HUES64 (cell line): ENCODE results near the gene DCLK2.
"Not testable (repeated sequence)": the region's sequence is repeated elsewhere in the genome, so short reads cannot be mapped to it uniquely, and the experiment has no call there.

Experiments used
- H3K27ac ChIP-seq: 2 replicates; pipeline ENCODE4 v1.7.0; 2013; ENCODE audit warnings: low read depth, low read length, inconsistent platforms
- H3K27me3 ChIP-seq: 2 replicates; pipeline ENCODE4 v1.6.1; 2013; ENCODE audit warnings: mild to moderate bottlenecking, low read length; ENCODE audit not compliant: insufficient read depth
- H3K36me3 ChIP-seq: 2 replicates; pipeline ENCODE4 v1.6.1; 2013; ENCODE audit warnings: mild to moderate bottlenecking, low read length; ENCODE audit not compliant: insufficient read depth
- H3K4me1 ChIP-seq: 2 replicates; pipeline ENCODE4 v1.6.1; 2013; ENCODE audit warnings: mild to moderate bottlenecking, low read length, moderate library complexity; ENCODE audit not compliant: insufficient read depth
- H3K4me3 ChIP-seq: 2 replicates; pipeline ENCODE4 v1.5.1; 2013; ENCODE audit warnings: mild to moderate bottlenecking, low read length, moderate library complexity
- H3K9ac ChIP-seq: 2 replicates; pipeline ENCODE4 v1.6.1; 2013; ENCODE audit warnings: mild to moderate bottlenecking, low read depth, low read length
- H3K9me3 ChIP-seq: 2 replicates; pipeline ENCODE4 v1.6.1; 2013; ENCODE audit warnings: low read depth, low read length; ENCODE audit not compliant: insufficient read depth
- WGBS: fragments of 150-250, 120-280 bp; methylation state at CpG from one replicate; pipeline ENCODE4 v1.1.7; 2013; ENCODE audit warnings: missing lambda C conversion rate; 5-methylcytosine and 5-hydroxymethylcytosine counted together

Gene DCLK2

GRCh38 chr4:150155391-150155790 lies 77.1 kb downstream of the DCLK2 start:
- Histone ChIP-seq H3K27me3 (no peaks in the 10 kb centered on the region), H3K36me3 (no peaks in the 10 kb centered on the region), H3K4me3 (no peak overlapping the region), H3K9me3 (no peaks in the 10 kb centered on the region), H3K9ac (no peak overlapping the region), H3K4me1 (0 out of 2 replicates have a peak, but pooled peaks cover 3% of the 10 kb centered on the region), H3K27ac (no peak overlapping the region)
- WGBS: 96% methylated on average over 4 of the region's 4 CpGs

GRCh38 chr4:150156543-150156942 lies 78.3 kb downstream of the DCLK2 start:
- Histone ChIP-seq H3K36me3 (no peaks in the 10 kb centered on the region), H3K4me3 (no peak overlapping the region), H3K9ac (no peak overlapping the region), H3K27me3 (no peaks in the 10 kb centered on the region), H3K27ac (no peak overlapping the region), H3K4me1 (0 out of 2 replicates have a peak, but pooled peaks cover 3% of the 10 kb centered on the region), H3K9me3 (no peaks in the 10 kb centered on the region)
- WGBS: 91% methylated on average over 3 of the region's 4 CpGs

- Histone ChIP-seq H3K27me3 (no peaks in the 10 kb centered on the region), H3K9me3 (no peaks in the 10 kb centered on the region)
- 90% methylated on average over 1 of the region's 1 CpG for WGBS
These were observed 79.8 kb downstream of the DCLK2 start for GRCh38 chr4:150158041-150158440.

GRCh38 chr4:150160473-150160872 lies 82.2 kb downstream of the DCLK2 start:
- Histone ChIP-seq H3K36me3 (no peaks in the 10 kb centered on the region), H3K27me3 (no peaks in the 10 kb centered on the region), H3K9ac (no peak overlapping the region), H3K27ac (no peak overlapping the region), H3K4me1 (no peaks in the 10 kb centered on the region), H3K9me3 (no peaks in the 10 kb centered on the region), H3K4me3 (no peak overlapping the region)
- WGBS: 94% methylated on average over 2 of the region's 2 CpGs

More at GRCh38 chr4:150158041-150158440, 79.8 kb downstream of the DCLK2 start:
- no peaks in the 10 kb centered on the region for H3K4me1 ChIP-seq
- H3K9ac ChIP-seq: no peak overlapping the region
- no peak overlapping the region for H3K4me3 ChIP-seq
- H3K27ac ChIP-seq: no peak overlapping the region
- no peaks in the 10 kb centered on the region for H3K36me3 ChIP-seq

GRCh38 chr4:150161109-150161508 lies 82.9 kb downstream of the DCLK2 start:
- H3K27ac ChIP-seq: no peak overlapping the region
- H3K9ac ChIP-seq: no peak overlapping the region
- H3K9me3 ChIP-seq: no peaks in the 10 kb centered on the region
- no peaks in the 10 kb centered on the region for H3K36me3 ChIP-seq
- no peaks in the 10 kb centered on the region for H3K4me1 ChIP-seq
- H3K4me3 ChIP-seq: no peak overlapping the region
- H3K27me3 ChIP-seq: no peaks in the 10 kb centered on the region

GRCh38 chr4:150162020-150162419 lies 83.8 kb downstream of the DCLK2 start:
- H3K27me3 ChIP-seq, H3K9ac ChIP-seq, H3K4me1 ChIP-seq, H3K27ac ChIP-seq, H3K9me3 ChIP-seq, H3K4me3 ChIP-seq, H3K36me3 ChIP-seq: not testable (repeated sequence)
- WGBS: 100% methylated on average over 2 of the region's 2 CpGs

GRCh38 chr4:150164055-150164454 lies 85.8 kb downstream of the DCLK2 start:
- no peaks in the 10 kb centered on the region for H3K36me3 ChIP-seq
- H3K9me3 ChIP-seq: no peaks in the 10 kb centered on the region

GRCh38 chr4:150164956-150165629 lies 86.8 kb downstream of the DCLK2 start:
- 98% methylated on average over 2 of the region's 3 CpGs for WGBS
- Histone ChIP-seq H3K4me1 (0 out of 2 replicates have a peak, but pooled peaks cover 8% of the 10 kb centered on the region), H3K9me3 (no peaks in the 10 kb centered on the region), H3K4me3 (no peak overlapping the region), H3K9ac (no peak overlapping the region), H3K36me3 (no peaks in the 10 kb centered on the region), H3K27me3 (no peaks in the 10 kb centered on the region), H3K27ac (no peak overlapping the region)

More at GRCh38 chr4:150164055-150164454, 85.8 kb downstream of the DCLK2 start:
- H3K9ac ChIP-seq: no peak overlapping the region
- no peak overlapping the region for H3K27ac ChIP-seq
- no peak overlapping the region for H3K4me3 ChIP-seq
- H3K27me3 ChIP-seq: no peaks in the 10 kb centered on the region
- 0 out of 2 replicates have a peak, but pooled peaks cover 8% of the 10 kb centered on the region for H3K4me1 ChIP-seq

GRCh38 chr4:150167054-150167453 lies 88.8 kb downstream of the DCLK2 start:
- Histone ChIP-seq H3K4me1 (0 out of 2 replicates have a peak, but pooled peaks cover 8% of the 10 kb centered on the region), H3K27ac (0 out of 2 replicates have a peak overlapping the region, but pooled peaks have one; percentile 24), H3K27me3 (no peaks in the 10 kb centered on the region), H3K9ac (no peak overlapping the region), H3K4me3 (no peak overlapping the region), H3K36me3 (no peaks in the 10 kb centered on the region), H3K9me3 (no peaks in the 10 kb centered on the region)
- 84% methylated on average over 2 of the region's 2 CpGs for WGBS

- H3K36me3 ChIP-seq: no peaks in the 10 kb centered on the region
- H3K27me3 ChIP-seq: no peaks in the 10 kb centered on the region
- 71% methylated on average over 1 of the region's 1 CpG for WGBS
- H3K4me3 ChIP-seq: no peak overlapping the region
- no peak overlapping the region for H3K9ac ChIP-seq
- no peak overlapping the region for H3K27ac ChIP-seq
- no peaks in the 10 kb centered on the region for H3K9me3 ChIP-seq
- H3K4me1 ChIP-seq: no peaks in the 10 kb centered on the region
These were observed 95.2 kb downstream of the DCLK2 start for GRCh38 chr4:150173432-150173861.

GRCh38 chr4:150173982-150174398 lies 95.7 kb downstream of the DCLK2 start:
- 90% methylated on average over 5 of the region's 5 CpGs for WGBS
- Histone ChIP-seq H3K4me3 (no peak overlapping the region), H3K36me3 (no peaks in the 10 kb centered on the region), H3K27me3 (no peaks in the 10 kb centered on the region), H3K9me3 (no peaks in the 10 kb centered on the region), H3K4me1 (no peaks in the 10 kb centered on the region), H3K27ac (no peak overlapping the region), H3K9ac (no peak overlapping the region)

- Histone ChIP-seq H3K4me3 (no peak overlapping the region), H3K27me3 (no peaks in the 10 kb centered on the region)
These were observed 98.3 kb downstream of the DCLK2 start for GRCh38 chr4:150176547-150176946.

More at GRCh38 chr4:150176547-150176946, 98.3 kb downstream of the DCLK2 start:
- whole genome bisulfite sequencing: 92% methylated on average over 1 of the region's 1 CpG
- no peaks in the 10 kb centered on the region for H3K9me3 ChIP-seq
- no peak overlapping the region for H3K9ac ChIP-seq
- H3K4me1 ChIP-seq: no peaks in the 10 kb centered on the region
- no peaks in the 10 kb centered on the region for H3K36me3 ChIP-seq
- no peak overlapping the region for H3K27ac ChIP-seq
